ENCODE data around the gene CDH4.
"Not testable (repeated sequence)": the region's sequence is repeated elsewhere in the genome, so short reads cannot be mapped to it uniquely, and the experiment has no call there.

Gene CDH4

DNA sequence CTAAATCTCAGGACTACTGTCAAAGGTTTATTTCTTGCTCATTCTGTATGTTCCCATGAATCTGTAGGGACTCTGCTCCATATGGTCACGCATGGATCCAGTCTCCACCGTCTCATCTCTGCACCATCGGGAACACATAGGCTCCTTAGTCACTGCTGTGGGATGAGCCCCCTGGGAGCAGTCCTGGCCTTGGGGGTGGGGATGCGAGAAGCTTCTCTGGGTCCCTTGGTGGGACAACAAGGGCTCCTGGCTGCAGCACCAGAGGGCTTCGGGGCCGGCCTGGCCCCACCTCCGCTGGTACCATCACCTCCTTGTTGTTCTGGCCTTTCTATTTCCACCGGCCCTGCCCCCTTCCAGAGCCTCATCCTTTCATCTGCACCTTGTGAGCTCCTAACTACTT, 148.4 kb downstream of the CDH4 start:
- no peak for DNase-seq (ENCODE audit: low read depth in 2 of 2)
- TF ChIP-seq, protein P1, sequence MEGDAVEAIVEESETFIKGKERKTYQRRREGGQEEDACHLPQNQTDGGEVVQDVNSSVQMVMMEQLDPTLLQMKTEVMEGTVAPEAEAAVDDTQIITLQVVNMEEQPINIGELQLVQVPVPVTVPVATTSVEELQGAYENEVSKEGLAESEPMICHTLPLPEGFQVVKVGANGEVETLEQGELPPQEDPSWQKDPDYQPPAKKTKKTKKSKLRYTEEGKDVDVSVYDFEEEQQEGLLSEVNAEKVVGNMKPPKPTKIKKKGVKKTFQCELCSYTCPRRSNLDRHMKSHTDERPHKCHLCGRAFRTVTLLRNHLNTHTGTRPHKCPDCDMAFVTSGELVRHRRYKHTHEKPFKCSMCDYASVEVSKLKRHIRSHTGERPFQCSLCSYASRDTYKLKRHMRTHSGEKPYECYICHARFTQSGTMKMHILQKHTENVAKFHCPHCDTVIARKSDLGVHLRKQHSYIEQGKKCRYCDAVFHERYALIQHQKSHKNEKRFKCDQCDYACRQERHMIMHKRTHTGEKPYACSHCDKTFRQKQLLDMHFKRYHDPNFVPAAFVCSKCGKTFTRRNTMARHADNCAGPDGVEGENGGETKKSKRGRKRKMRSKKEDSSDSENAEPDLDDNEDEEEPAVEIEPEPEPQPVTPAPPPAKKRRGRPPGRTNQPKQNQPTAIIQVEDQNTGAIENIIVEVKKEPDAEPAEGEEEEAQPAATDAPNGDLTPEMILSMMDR (IDR thresholded peaks at IDR 0.05; ENCODE audit: low read depth, low read length) = no peak
- no peak overlapping the region for H3K4me3 ChIP-seq (replicated peaks in 1 of 2; ENCODE audit: low read depth in 2 of 2, low read length in 2 of 2)

DNA sequence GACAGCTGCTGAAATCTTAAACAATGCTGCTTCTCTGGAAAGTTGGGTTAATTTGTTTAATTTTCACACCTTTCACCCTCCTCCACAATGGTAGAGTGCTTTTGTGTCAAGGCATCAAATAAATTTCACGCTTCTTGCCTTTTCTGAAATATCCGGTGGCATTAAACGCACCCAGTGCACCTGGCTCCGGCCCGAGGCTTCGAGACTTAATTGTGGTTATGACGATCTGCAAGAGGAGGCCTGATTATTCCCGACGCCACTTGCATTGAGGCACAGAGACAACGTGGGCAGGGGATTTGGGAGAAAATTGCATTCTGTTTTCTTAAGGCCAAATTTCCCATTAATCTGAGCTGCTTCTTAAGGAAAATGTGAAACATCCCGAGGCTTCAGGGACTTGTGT, 152.2 kb downstream of the CDH4 start:
- H3K4me3 ChIP-seq (replicated peaks in 1 of 2; ENCODE audit: low read depth in 2 of 2, low read length in 2 of 2) = no peak overlapping the region
- DNase-seq (ENCODE audit: low read depth in 2 of 2) = no peak
- TF ChIP-seq, protein P1 (IDR thresholded peaks at IDR 0.05; ENCODE audit: low read depth, low read length) = no peak

DNA sequence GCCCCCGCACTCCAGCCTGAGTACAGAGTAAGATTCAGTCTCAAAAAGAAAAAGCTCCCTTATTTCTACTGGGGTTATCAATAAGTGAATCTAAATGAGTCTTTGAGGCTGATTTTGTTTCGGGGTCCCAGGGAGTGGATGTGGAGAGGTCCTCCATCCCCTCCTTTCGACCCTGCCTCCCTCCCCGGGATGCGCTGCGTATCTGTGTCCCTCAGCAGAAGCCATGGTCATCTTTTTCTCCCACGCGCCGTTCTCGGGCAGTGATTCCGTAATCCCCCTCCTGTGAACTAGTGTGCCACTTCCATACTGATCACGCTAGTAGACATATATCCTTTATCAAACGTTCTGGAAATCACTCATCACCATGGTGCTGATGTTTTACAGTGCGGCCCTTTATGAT, 152.9 kb downstream of the CDH4 start:
- no peak overlapping the region for H3K4me3 ChIP-seq (replicated peaks in 1 of 2; ENCODE audit: low read depth in 2 of 2, low read length in 2 of 2)
- DNase-seq (ENCODE audit: low read depth in 2 of 2) = no peak
- TF ChIP-seq, protein P1 (IDR thresholded peaks at IDR 0.05; ENCODE audit: low read depth, low read length) = no peak

DNA sequence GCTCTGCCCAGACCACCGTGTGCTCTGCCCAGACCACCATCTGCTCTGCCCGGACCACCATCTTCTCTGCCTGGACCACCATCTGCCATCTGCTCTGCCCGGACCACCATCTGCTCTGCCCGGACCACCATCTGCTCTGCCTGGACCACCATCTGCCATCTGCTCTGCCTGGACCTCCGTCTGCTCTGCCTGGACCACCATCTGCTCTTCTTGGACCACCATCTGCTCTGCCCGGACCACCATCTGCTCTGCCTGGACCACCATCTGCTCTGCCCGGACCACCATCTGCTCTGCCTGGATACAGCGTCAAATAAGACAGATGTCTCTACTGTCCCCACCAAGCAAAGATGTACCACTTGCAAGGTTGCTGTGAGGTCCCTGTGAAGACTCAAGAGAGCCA, 154.7 kb downstream of the CDH4 start:
- not testable (repeated sequence) for H3K4me3 ChIP-seq (replicated peaks in 1 of 2; ENCODE audit: low read depth in 2 of 2, low read length in 2 of 2); DNase-seq (ENCODE audit: low read depth in 2 of 2)

DNA sequence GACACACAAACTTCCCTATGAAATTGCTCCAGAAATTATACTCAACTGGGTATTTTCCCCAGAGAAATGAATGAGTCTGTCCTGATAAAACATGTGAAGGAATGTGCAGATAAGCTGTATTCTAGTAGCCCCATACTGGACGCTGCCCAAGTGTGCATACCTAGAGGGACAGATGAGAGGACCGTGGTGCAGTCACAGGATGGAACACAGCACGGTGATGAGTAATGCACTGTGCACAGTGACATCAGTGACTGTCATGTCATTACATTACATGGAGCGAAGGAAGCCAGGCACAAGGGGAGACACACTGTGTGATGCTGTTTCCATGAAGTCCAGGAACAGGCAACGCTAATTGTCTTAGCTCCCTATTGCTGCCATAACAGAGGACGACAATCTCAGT, 155.5 kb downstream of the CDH4 start:
- TF ChIP-seq, protein P1 (IDR thresholded peaks at IDR 0.05; ENCODE audit: low read depth, low read length) = no peak
- no peak overlapping the region for H3K4me3 ChIP-seq (replicated peaks in 1 of 2; ENCODE audit: low read depth in 2 of 2, low read length in 2 of 2)
- DNase-seq (ENCODE audit: low read depth in 2 of 2) = peak in 1 of 2 donors; percentile 4

DNA sequence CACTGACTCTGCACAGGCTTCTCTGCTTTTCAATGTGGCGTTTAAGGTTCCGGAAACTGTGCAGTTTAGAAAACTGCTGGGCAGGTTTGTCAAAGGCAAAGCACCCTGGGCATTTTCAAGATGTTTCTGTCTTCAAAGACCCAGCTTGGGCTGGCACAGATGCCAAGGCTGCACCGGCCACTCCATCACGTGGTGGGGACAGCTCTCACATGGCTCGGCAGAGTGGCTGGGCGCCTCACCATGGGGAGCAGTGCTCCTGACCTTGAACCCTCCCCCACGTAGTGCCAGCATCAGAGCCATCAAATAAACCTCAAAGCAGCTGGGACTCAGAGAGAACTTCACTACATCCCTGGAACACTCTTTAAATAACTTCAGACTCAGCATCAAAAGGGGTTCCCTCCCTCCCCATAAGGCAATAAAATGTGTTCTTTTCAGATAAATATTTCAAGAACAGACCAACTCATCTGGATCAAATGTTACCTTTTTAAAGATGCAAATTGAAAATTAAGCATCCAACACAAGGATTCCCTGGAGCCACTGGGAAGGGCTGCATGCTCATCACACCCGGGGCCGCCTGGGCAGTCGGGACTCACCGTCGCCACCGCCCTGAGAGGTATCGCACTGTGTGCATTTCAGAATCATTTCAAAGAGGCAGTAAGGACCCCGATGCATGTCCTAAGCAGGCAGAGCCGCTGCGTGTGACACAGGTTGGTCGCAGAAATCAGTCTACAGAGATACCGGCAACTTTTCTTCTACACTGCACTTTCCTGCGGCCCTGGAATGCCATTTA, 157.1 kb downstream of the CDH4 start:
- no peak overlapping the region for H3K4me3 ChIP-seq (replicated peaks in 1 of 2; ENCODE audit: low read depth in 2 of 2, low read length in 2 of 2)
- no peak for DNase-seq (ENCODE audit: low read depth in 2 of 2)
- TF ChIP-seq, protein P1 (IDR thresholded peaks at IDR 0.05; ENCODE audit: low read depth, low read length) = no peak

DNA sequence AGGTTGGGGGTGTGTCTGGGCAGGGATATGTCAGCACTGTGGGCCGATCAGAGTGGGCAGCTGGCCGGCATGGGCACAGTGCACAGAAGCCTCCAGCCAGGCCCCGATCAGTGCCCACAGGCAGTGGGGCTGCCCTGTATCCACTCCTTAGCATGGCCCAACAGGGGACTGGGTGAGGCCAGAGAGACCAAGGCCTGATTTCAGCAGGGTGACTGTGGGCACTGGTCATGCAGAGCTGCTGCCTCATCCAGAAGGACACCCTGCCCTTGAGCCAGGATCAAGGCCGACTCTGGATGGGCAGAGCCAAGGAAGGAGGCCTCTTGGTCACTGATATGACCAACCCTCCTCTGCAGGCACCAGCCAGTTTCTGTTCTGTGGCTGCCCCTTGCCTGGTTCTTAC, 159.7 kb downstream of the CDH4 start:
- TF ChIP-seq, protein P1 (IDR thresholded peaks at IDR 0.05; ENCODE audit: low read depth, low read length) = no peak
- H3K4me3 ChIP-seq (replicated peaks in 1 of 2; ENCODE audit: low read depth in 2 of 2, low read length in 2 of 2) = no peak overlapping the region
- DNase-seq (ENCODE audit: low read depth in 2 of 2) = no peak
